Activated B cell treated with CpG ODN at 0.5 μM for 24 hours (primary cell): ENCODE data around the gene PYGB. TPM values are rescaled to one million over a fixed set of nuclear protein-coding genes. Genes with fewer than 3 reads are reported as not detected.
"Not testable (repeated sequence)": the region's sequence is repeated elsewhere in the genome, so short reads cannot be mapped to it uniquely, and the experiment has no call there.

Experiments used
- ATAC-seq: fragments of 200-7000 bp; cut with Tn5 transposase; one replicate; pipeline ENCODE4 v1.10.0; 2021; ENCODE audit warnings: low read depth, mild to moderate bottlenecking, moderate library complexity
- CTCF ChIA-PET: fragments of 350-600 bp; sonication (Branson Sonifier 250); formaldehyde crosslinking; loops from one replicate; lab custom pipeline; 2021; ENCODE audit warnings: antibody characterized with exemption; lab: Charles Lee
- POLR2A ChIA-PET: fragments of 350-600 bp; sonication (Branson Sonifier 250); formaldehyde crosslinking; loops from one replicate; lab custom pipeline; 2021; ENCODE audit warnings: antibody characterized with exemption; lab: Charles Lee
- DNase-seq: peaks from one replicate; pipeline ENCODE4 v3.0.0; 2022
- H3K27ac Mint-ChIP-seq: one replicate; pipeline ENCODE4 v1.8.0; 2020; ENCODE audit warnings: mixed read lengths
- H3K27me3 Mint-ChIP-seq: one replicate; pipeline ENCODE4 v1.8.0; 2021; ENCODE audit warnings: mixed read lengths
- H3K36me3 Mint-ChIP-seq: one replicate; pipeline ENCODE4 v1.8.0; 2021; ENCODE audit warnings: low read depth, mixed read lengths
- H3K4me1 Mint-ChIP-seq: one replicate; pipeline ENCODE4 v1.8.0; 2021; ENCODE audit warnings: mixed read lengths
- H3K4me3 Mint-ChIP-seq: one replicate; pipeline ENCODE4 v1.8.0; 2020; ENCODE audit warnings: mild to moderate bottlenecking, mixed read lengths
- H3K9me3 Mint-ChIP-seq: one replicate; pipeline ENCODE4 v1.8.0; 2020; ENCODE audit warnings: mixed read lengths
- CTCF ChIP-seq: fragments of 200-600 bp; IDR thresholded peaks from one replicate; pipeline ENCODE4 v1.8.0; 2022; ENCODE audit warnings: antibody characterized with exemption, mild to moderate bottlenecking
- intact Hi-C: fragments of 100-400 bp; cut with micrococcal nuclease; formaldehyde crosslinking; loops from one replicate; pipeline ENCODE4 v1.15.1; 2024
- total RNA-seq: library from RNA; stranded (reverse); gene quantifications from 2 replicates; pipeline ENCODE4 v1.2.3, GENCODE V29; 2022

Gene PYGB
- total RNA-seq, 1 donor from 2014 or later: 23.5 TPM

DNA sequence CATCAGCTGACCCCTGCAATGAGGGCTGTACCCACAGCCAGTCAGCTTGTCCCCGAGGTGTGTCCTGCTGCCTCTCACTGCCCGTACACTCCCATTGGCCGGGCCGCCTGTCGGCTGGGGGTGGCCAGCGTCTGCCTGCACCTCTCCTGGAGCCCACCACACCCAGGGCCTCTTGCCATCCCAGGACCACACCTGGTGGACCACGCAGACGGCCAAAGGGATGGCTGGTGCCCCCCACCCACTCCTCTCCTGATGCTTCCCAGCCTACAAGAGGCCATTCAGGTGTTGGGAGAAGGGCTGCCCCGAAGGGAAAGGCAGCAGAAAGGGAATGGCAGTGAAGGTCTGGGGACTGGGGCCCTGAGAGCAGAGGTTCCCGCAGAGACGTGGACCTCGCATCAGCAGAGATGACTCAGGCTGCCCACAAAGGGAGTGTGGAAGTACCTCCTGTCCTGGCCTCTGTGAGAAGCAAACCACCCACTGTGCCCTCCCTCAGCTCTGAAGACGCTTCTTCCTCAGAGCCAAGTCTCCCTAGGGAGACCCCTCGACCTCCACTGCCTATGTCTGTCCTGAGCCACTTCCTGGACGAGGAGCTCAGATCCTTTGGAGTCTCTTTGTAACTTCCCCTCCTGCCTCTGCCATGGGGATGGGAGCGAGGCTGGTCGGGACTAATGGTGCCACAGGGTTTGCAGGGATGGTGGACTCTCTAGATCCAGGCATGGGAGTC lies 60.9 kb downstream of the PYGB start:
- CTCF ChIA-PET: interaction anchor here (1.2 kb wide), 1 partner anchor 13 kb away, joined by 4 read pairs; no protein-coding TSS in a partner anchor
- DNase-seq (no peak), ATAC-seq (no peak)
- Mint-ChIP-seq H3K27ac (no peak overlapping the region), H3K9me3 (no peaks in the 10 kb centered on the region), H3K4me3 (no peak overlapping the region), H3K27me3 (no peaks in the 10 kb centered on the region), H3K36me3 (peaks cover 9% of the 10 kb centered on the region), H3K4me1 (peaks cover 33% of the 10 kb centered on the region)
- TF ChIP-seq CTCF: no peak
- POLR2A ChIA-PET: no interaction called here
- intact Hi-C loops: no loop called here

- intact Hi-C loops: loop anchor here (1.0 kb wide), 2 partner anchors 82 to 90 kb away; no protein-coding TSS in a partner anchor
- peaks cover 9% of the 10 kb centered on the region for H3K36me3 Mint-ChIP-seq
- H3K4me3 Mint-ChIP-seq: no peak overlapping the region
- H3K9me3 Mint-ChIP-seq: no peaks in the 10 kb centered on the region
- ChIA-PET POLR2A (interaction anchor here (1.1 kb wide), 1 partner anchor 9 kb away, joined by 3 read pairs; no protein-coding TSS in a partner anchor), CTCF (interaction anchor here (0.9 to 1.2 kb wide), 2 partner anchors 14 to 89 kb away, joined by 3 to 4 read pairs; no protein-coding TSS in a partner anchor)
- TF ChIP-seq CTCF: no peak
- ATAC-seq: peak; percentile 36
- peaks cover 33% of the 10 kb centered on the region for H3K4me1 Mint-ChIP-seq
- no peak for DNase-seq
- H3K27me3 Mint-ChIP-seq: no peaks in the 10 kb centered on the region
- H3K27ac Mint-ChIP-seq: peak overlapping the region; percentile 56
These were observed 61.7 kb downstream of the PYGB start for GRCh38 chr20:25309395-25310267.

DNA sequence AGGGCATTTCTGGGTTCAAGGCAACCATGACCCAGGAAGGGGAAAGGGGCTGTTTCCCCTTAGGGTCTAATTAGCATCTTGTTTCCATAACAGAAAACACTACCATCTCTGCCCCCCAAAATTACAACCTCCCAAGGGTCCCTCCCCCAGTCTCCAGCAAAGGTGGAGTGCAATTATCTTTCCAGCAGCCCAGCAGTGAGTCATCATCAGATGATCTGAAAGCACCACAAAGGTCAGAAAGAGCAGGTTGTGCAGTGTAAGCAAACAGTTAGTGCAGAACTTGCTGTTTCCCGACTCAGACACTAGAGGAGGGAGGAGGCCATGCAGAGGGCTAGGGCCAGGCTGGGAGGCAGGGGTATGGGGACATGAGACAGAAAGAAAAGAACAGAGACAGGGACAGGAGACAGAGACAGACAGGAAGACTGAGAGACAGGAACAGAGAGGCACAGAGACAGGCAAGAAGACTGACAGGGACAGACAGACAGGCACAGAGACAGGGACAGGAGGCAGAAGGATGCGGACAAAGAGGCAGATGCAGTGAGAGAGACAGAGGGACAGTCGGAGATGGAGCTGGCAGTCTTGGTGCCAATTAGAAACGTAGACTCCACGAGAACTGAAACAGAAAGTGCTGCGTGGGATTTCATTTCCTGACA lies 62.5 kb downstream of the PYGB start:
- CTCF ChIA-PET: interaction anchor here (0.9 to 2.1 kb wide), 3 partner anchors 15 to 89 kb away, joined by 3 to 7 read pairs (median 4); no protein-coding TSS in a partner anchor
- ATAC-seq (peak; percentile 94), DNase-seq (no peak)
- H3K27me3 Mint-ChIP-seq: no peaks in the 10 kb centered on the region
- peak overlapping the region; percentile 16 for H3K4me3 Mint-ChIP-seq
- H3K4me1 Mint-ChIP-seq: peaks cover 33% of the 10 kb centered on the region
- peaks cover 9% of the 10 kb centered on the region for H3K36me3 Mint-ChIP-seq
- TF ChIP-seq CTCF: no peak
- no peaks in the 10 kb centered on the region for H3K9me3 Mint-ChIP-seq
- POLR2A ChIA-PET: interaction anchor here (0.9 to 1.2 kb wide), 3 partner anchors 8 to 89 kb away, joined by 3 to 4 read pairs (median 3); no protein-coding TSS in a partner anchor
- intact Hi-C loops: loop anchor here (1.0 kb wide), 2 partner anchors 81 to 89 kb away; no protein-coding TSS in a partner anchor
- H3K27ac Mint-ChIP-seq: peak overlapping the region; percentile 57

GRCh38 chr20:25310921-25311728 lies 63.2 kb downstream of the PYGB start:
- H3K36me3 Mint-ChIP-seq: peaks cover 12% of the 10 kb centered on the region
- CTCF ChIA-PET: interaction anchor here (2.1 kb wide), 1 partner anchor 88 kb away, joined by 7 read pairs; no protein-coding TSS in a partner anchor
- peak overlapping the region; percentile 16 for H3K4me3 Mint-ChIP-seq
- TF ChIP-seq CTCF: no peak
- POLR2A ChIA-PET: interaction anchor here (0.9 to 1.2 kb wide), 2 partner anchors 80 to 88 kb away, joined by 3 to 4 read pairs; no protein-coding TSS in a partner anchor
- intact Hi-C loops: loop anchor here (1.0 kb wide), 2 partner anchors 80 to 88 kb away; no protein-coding TSS in a partner anchor
- DNase-seq (no peak), ATAC-seq (no peak)
- peaks cover 35% of the 10 kb centered on the region for H3K4me1 Mint-ChIP-seq
- H3K27ac Mint-ChIP-seq: peak overlapping the region; percentile 57
- no peaks in the 10 kb centered on the region for H3K27me3 Mint-ChIP-seq
- H3K9me3 Mint-ChIP-seq: no peaks in the 10 kb centered on the region

GRCh38 chr20:25312716-25313115 lies 64.8 kb downstream of the PYGB start:
- DNase-seq, intact Hi-C loops, H3K36me3 Mint-ChIP-seq, H3K4me3 Mint-ChIP-seq, H3K27me3 Mint-ChIP-seq, ATAC-seq, H3K27ac Mint-ChIP-seq, H3K9me3 Mint-ChIP-seq, POLR2A ChIA-PET: not testable (repeated sequence)
- peaks cover 43% of the 10 kb centered on the region for H3K4me1 Mint-ChIP-seq
- CTCF ChIA-PET: interaction anchor here (2.1 kb wide), 1 partner anchor 86 kb away, joined by 7 read pairs; no protein-coding TSS in a partner anchor
